Activated CD4-positive, alpha-beta T cell treated with anti-CD3 and anti-CD28 coated beads for 4 hours (primary cell): ENCODE data around the gene CER1.

Experiments
- DNase-seq, 2 donors: peaks; one replicate each; pipeline ENCODE4 v3.0.0-alpha.2; 2020

CER1 gene, protein sequence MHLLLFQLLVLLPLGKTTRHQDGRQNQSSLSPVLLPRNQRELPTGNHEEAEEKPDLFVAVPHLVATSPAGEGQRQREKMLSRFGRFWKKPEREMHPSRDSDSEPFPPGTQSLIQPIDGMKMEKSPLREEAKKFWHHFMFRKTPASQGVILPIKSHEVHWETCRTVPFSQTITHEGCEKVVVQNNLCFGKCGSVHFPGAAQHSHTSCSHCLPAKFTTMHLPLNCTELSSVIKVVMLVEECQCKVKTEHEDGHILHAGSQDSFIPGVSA

DNA sequence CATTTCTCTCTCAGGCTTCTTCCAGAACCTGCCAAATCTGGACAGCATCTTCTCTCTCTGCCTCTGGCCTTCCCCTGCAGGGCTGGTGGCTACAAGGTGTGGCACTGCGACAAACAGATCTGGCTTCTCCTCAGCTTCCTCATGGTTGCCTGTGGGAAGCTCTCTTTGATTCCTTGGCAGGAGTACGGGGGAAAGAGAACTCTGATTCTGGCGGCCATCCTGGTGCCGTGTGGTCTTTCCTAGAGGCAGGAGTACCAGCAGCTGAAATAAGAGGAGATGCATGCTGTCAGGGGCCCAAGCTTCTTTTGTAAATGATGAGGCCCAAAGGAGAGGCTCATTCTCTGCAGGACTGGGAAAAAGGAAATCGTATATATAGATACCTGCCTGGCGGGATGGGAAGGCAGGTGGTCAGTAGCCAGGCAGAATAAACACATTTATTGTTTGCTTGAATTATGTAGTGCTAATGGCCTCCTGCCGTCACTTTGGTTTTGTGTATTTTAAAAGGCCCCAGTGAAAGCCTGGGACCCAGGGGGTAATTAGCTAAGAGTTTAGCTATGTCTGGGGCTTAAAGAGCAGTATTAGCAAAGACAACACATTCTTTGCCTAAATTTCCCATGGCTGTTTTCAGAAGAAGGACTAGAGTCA, at the start of gene CER1:
Gene CER1 (minus strand): TSS at position 343 of the 645 bp plus-strand sequence. CDS start 61 bp downstream, at position 282.
- no peak for DNase-seq

- no peak for DNase-seq
Measured at GRCh38 chr9:14770592-14770991, 48.1 kb upstream of the CER1 start.

DNA sequence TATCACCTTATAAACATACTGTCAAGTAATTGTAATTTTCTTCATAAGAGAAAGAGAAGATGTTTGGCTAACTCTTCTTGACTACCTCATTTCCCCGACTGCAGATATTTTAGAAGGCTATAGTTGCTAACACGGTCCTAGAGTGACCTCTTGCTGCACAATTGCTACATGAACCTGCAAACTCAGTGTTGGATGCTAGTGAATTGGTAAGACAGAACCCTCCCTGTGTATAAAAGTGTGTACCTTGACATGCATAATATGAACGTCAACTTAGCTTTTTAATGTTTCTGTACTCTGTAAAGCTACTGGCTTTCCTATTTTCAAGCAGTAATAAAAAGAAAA, 46.7 kb upstream of the CER1 start:
- DNase-seq: no peak

DNA sequence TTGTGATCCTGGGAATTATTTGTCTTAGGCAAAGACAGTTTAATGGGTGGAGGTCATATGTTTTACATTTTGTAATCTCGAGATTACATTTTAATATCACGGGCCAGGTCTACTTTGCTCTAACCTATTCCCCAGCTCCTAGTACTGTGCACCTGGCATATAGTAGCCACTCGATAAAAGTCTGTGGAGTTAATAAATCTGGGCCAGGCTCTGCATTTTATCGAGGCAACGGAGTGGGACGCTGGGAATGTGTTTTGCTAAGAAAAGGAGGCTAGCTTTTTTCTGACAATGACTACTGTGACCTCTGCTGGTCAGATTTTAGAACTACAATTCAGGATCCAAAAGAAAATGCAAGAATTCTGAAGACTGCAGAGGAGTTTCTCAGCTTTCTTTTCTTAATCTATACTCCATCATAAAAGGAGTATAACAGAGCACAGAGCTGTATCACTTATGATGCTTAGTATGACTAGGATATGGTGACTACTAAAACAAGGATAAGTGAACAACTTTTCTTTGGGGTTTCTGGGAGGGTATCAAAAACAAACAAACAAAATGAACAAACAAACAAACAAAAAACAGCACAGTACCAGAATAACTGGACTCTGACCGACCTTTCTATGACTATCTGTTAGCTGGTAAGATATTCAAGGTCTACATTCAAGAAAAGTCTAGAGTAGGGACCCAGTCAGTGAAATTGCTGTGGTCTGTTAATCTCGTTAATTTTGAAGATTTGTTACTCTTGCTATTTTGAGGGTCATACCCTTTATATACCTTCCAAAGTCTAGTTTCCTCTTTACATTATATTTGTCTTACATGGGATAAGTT, 46.1 kb upstream of the CER1 start:
- DNase-seq: no peak

- DNase-seq: no peak
Measured at GRCh38 chr9:14766299-14766698, 43.8 kb upstream of the CER1 start.

- no peak for DNase-seq
Measured at GRCh38 chr9:14761584-14761983, 39.1 kb upstream of the CER1 start.

- no peak for DNase-seq
Measured at GRCh38 chr9:14760060-14760459, 37.5 kb upstream of the CER1 start.

DNA sequence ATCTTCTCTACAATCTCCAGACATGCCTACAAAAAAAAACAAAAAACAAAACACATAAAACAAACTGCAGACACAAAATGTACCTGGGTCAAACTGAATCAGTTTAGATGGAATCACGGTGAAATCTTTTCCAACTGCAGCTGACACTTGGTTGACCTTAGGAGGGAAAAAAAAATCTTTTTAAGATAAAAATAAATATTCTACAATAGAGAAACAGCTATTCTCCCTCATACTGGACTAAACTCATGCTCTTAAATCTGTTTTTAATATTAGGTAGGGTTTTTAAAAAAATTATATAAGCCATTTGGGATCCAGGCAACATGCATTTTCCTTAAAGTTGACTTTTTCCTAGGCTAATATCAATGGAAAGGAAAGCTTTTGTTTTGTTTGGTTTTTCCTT, 33.8 kb upstream of the CER1 start:
- no peak for DNase-seq

GRCh38 chr9:14752871-14753270, 30.3 kb upstream of the CER1 start:
- DNase-seq: no peak

GRCh38 chr9:14752271-14752670, 29.7 kb upstream of the CER1 start:
- DNase-seq: no peak

GRCh38 chr9:14750821-14751220, 28.3 kb upstream of the CER1 start:
- no peak for DNase-seq

DNA sequence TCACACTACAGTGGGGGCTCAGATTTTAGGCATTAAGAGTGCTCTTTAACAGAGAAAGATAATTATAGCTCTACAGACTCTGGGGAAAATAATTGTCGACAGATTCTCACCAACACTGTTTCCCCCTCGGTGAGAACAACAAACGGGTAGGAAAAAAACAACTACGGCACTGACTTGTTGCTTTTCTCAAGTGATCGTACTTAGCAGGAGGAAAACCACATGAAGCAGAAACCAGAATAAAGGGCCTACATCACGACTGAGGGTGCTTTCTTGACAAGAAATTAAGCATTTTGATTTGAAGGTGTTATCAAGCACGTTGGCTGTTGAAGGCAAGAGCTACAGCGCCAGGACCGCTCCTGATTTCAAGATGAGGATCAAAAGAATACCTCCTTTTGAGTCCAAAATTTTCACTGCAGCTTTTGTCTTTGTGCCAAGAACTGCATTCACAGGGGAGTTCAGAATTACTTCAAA, 27.2 kb upstream of the CER1 start:
- no peak for DNase-seq

DNA sequence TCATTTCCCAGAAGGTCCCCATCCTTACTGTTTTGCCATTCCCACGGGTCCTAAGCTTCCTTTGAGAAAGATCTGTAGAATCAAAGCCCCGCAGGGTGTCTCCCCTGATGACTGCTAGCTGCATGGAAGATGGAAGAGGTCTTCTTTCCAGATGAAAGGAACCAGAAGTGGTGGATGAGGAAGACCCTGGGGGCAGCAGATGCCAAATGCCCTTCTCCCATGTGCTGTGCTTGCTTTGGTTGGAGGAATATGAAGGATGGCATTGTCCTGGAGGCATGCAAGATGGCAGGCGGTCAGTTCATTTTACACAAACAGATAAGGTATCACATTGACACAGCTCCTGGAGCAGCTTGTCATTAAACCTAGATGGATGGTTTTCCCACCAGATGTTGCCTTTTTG, 25.8 kb upstream of the CER1 start:
- no peak for DNase-seq

GRCh38 chr9:14747111-14747510, 24.6 kb upstream of the CER1 start:
- no peak for DNase-seq

GRCh38 chr9:14746626-14747025, 24.1 kb upstream of the CER1 start:
- DNase-seq: no peak

GRCh38 chr9:14744768-14745167, 22.2 kb upstream of the CER1 start:
- DNase-seq: no peak

GRCh38 chr9:14741369-14741768, 18.8 kb upstream of the CER1 start:
- DNase-seq: no peak

DNA sequence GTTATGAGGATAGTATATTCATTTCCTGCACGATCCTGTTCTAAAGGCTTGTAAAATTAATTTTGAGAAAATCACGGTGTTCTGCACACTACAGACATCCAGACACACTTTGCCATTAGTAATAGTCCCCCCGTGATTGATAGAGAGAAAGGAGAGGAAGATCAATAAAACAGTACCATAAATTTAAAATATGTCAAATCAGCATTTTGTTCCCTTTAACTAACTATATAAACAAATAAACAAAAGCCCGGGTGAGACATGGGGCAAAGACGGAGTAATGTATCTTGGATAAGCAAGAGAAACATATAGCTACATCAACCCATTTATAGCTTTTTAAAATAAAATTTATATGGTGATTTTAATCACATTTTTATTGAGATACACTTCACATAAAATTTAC, 10.6 kb upstream of the CER1 start:
- no peak for DNase-seq

- no peak for DNase-seq
Measured at GRCh38 chr9:14731294-14731981, 8.9 kb upstream of the CER1 start.

DNA sequence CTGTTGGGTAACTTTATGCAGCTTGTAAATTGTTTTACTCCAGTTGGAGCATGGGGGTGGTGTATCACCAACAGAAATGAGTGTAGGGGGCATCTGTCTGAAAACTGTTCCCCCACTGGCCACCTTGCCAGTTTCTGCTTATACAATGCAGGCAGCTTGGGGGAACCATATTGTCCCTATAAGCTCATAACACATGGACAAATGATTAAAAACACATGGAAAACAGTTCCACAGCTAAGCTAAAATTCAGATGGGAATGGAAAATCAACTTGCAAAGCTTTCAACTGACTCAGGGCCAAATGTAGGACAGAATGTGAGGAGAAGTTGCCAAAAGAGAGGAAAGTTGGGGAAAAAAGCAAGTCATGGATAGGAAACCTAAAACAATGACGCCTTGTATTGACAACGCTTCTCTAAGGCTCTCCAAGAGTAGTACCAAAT, 7.9 kb upstream of the CER1 start:
- DNase-seq: no peak

DNA sequence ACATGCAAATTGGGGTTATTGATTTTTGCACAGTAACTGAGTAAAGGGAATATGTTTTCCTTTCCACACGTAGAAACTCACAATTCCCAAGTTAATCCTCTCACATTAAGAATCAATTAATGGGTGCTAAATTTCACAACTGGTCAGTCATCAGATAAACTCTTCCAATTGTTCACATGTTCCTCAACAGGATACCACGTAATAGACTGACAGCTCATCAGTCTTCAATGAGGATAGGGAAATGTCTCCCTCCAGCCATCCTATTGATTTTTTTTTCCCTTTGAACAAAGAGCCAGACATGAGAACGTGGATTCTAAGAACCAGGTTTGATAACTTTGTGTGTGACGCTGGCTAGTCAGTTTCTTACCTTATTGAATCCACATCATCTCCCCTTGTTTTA, 768 bp upstream of the CER1 start:
- DNase-seq: no peak

DNA sequence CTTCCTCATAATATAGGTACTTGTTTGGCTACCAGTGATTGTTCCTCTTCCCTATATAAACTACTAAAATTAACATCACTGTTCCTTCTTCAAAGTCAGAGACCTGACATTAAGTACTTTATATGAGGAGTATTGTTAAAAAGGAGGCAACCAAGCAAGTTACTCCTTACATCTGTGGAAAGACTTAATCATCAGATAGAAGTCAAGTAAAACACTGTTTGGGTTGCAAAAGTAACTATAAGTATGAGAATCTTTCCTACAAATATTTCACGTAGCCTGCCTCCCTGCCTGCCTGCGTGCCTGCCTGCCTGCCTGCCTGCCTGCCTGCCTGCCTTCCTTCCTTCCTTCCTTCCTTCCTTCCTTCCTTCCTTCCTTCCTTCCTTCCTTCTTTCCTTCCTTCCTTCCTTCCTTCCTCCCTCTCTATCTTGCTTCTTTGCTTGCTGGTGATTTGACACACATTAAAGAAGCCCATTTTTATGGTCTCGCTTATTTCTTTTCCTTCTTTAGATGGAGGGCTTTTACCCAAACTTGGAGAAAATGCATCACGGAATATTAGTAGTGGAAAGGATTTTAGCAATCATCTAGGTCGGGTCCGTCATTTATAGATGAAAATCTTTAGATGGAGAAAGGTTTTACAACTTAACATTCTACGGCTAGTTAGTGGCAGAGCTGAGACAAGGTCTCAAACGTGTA, 3.2 kb downstream of the CER1 start:
- DNase-seq: no peak

DNA sequence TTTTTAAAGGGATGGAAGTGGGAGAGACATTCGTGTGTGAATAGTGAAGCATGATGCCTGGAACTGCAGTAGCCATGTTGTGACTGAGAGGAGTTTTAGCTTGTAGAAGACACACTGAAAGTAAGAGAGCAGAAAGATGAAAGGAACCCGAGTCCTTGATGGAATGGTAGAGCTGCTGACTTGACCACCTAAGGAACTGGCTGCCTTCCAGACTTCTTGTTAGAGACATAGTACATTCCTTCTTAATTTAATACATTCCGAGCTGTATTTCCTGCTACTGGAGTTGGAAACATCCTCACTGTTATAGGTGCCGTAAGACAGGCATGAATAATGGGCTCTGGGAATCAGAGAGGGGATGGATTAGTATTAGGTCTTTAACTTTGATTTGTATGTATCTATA, 7.4 kb downstream of the CER1 start:
- no peak for DNase-seq
